Measurements from ENCODE around the gene TTC28. TPM values are rescaled to one million over a fixed set of nuclear protein-coding genes. Genes with fewer than 3 reads are reported as not detected.

Gene TTC28
- total and polyA plus RNA-seq, 10 of the 15 experiments (the other 5 are each of a cell fraction or from before 2014, with no cell fraction given) = 0.15 to 8.4 (median 1.4) TPM

GRCh38 chr22:28599693-28600092 lies 79.9 kb downstream of the TTC28 start:
- in situ Hi-C loops (cut with MboI) = loop anchor here (5.0 to 10.0 kb wide), 3 partner anchors 228 to 545 kb away; no protein-coding TSS in a partner anchor
- RAD21 ChIA-PET (ENCODE audit: unreplicated experiment) = interaction anchor here (1.0 to 3.8 kb wide), 9 partner anchors 191 to 646 kb away, joined by 3 to 67 read pairs (median 6); no protein-coding TSS in a partner anchor
- BruUV-seq (replicated peaks) = no TSS peak

More at GRCh38 chr22:28599693-28600092, 79.9 kb downstream of the TTC28 start:
- DNase-seq (ENCODE audit: low read depth, low spot score) = no peak
- SMC1A ChIA-PET (ENCODE audit: uncharacterized antibody, unreplicated experiment) = interaction anchor here (0.7 to 3.7 kb wide), 18 partner anchors 8 to 732 kb away, joined by 3 to 137 read pairs (median 4); no protein-coding TSS in a partner anchor
- POLR2A ChIA-PET = no interaction called here
- no peak overlapping the region for H3K27ac ChIP-seq (ENCODE audit: control insufficient read depth, insufficient read depth)
- TF ChIP-seq ZNF592 (IDR thresholded peaks at IDR 0.05) (no peak), MTA3 (IDR thresholded peaks at IDR 0.05; ENCODE audit: borderline replicate concordance, low read length) (no peak), ETV6 (conservative IDR thresholded peaks at IDR 0.05 in 1 of 2, IDR thresholded peaks at IDR 0.05 in 1 of 2; ENCODE audit: borderline replicate concordance in 1 of 2, low read depth in 1 of 2) (no peak), BRCA1 (IDR thresholded peaks at IDR 0.05; ENCODE audit: low read depth, low read length) (no peak), SIX5 (IDR thresholded peaks at IDR 0.05; ENCODE audit: low read depth, low read length, severe bottlenecking) (no peak), CHD4 (IDR thresholded peaks at IDR 0.05) (no peak)
- TF ChIP-seq, protein P1, sequence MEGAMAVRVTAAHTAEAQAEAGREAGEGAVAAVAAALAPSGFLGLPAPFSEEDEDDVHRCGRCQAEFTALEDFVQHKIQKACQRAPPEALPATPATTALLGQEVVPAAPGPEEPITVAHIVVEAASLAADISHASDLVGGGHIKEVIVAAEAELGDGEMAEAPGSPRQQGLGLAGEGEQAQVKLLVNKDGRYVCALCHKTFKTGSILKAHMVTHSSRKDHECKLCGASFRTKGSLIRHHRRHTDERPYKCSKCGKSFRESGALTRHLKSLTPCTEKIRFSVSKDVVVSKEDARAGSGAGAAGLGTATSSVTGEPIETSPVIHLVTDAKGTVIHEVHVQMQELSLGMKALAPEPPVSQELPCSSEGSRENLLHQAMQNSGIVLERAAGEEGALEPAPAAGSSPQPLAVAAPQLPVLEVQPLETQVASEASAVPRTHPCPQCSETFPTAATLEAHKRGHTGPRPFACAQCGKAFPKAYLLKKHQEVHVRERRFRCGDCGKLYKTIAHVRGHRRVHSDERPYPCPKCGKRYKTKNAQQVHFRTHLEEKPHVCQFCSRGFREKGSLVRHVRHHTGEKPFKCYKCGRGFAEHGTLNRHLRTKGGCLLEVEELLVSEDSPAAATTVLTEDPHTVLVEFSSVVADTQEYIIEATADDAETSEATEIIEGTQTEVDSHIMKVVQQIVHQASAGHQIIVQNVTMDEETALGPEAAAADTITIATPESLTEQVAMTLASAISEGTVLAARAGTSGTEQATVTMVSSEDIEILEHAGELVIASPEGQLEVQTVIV (IDR thresholded peaks at IDR 0.05; ENCODE audit: borderline replicate concordance, partially characterized antibody) = no peak
- no peaks in the 10 kb centered on the region for H3K27me3 ChIP-seq (replicated peaks in 1 of 2; ENCODE audit: control insufficient read depth in 2 of 2, insufficient read depth in 2 of 2, low read length in 1 of 2)
- no peak for ATAC-seq
- no peak overlapping the region for H2AFZ ChIP-seq (ENCODE audit: control insufficient read depth, low read depth, low read length)
- no peaks in the 10 kb centered on the region for H3K36me3 ChIP-seq (ENCODE audit: control insufficient read depth in 2 of 2, insufficient read depth in 2 of 2, low read length in 1 of 2)
- CTCF ChIA-PET = interaction anchor here (0.7 to 3.4 kb wide), 25 partner anchors 8 to 646 kb away, joined by 3 to 152 read pairs (median 6); no protein-coding TSS in a partner anchor
- H3K79me2 ChIP-seq (ENCODE audit: control insufficient read depth, insufficient read depth, low read length) = no peaks in the 10 kb centered on the region
- H3K9ac ChIP-seq (ENCODE audit: control insufficient read depth, insufficient read depth, low read length) = no peak overlapping the region
- no peak overlapping the region for H3K4me2 ChIP-seq (ENCODE audit: control insufficient read depth, insufficient read depth)
- FAIRE-seq = no peak
- intact Hi-C loops (cut with micrococcal nuclease; ENCODE audit: unreplicated experiment) = loop anchor here (1.0 to 10.0 kb wide), 4 partner anchors 230 to 648 kb away; no protein-coding TSS in a partner anchor
- no peaks in the 10 kb centered on the region for H3K9me3 ChIP-seq (replicated peaks; ENCODE audit: control insufficient read depth, insufficient read depth, low read length)
- no peak overlapping the region for H3K4me3 ChIP-seq
- 0% methylated on average over 2 of the region's 2 CpGs for WGBS (ENCODE audit: insufficient coverage, insufficient replicate concordance, low lambda C conversion rate, missing lambda C conversion rate)
- no peaks in the 10 kb centered on the region for H3K4me1 ChIP-seq (ENCODE audit: control insufficient read depth, insufficient read depth, low read length)
- no peaks in the 10 kb centered on the region for H4K20me1 ChIP-seq (ENCODE audit: control insufficient read depth, insufficient read depth)

Data from GM12878 (cell line).